GM21786 (cell line): ENCODE measurements around the gene TGOLN2.
A peak's percentile ranks its signal among the peaks of the same experiment; 100 is the strongest.
"Not testable (repeated sequence)": the region's sequence is repeated elsewhere in the genome, so short reads cannot be mapped to it uniquely, and the experiment has no call there.

Experiments used
- ATAC-seq: cut with Tn5 transposase; IDR thresholded peaks from one replicate; pipeline ENCODE4 v1.9.1; 2021; ENCODE audit not compliant: unreplicated experiment

Gene TGOLN2

DNA sequence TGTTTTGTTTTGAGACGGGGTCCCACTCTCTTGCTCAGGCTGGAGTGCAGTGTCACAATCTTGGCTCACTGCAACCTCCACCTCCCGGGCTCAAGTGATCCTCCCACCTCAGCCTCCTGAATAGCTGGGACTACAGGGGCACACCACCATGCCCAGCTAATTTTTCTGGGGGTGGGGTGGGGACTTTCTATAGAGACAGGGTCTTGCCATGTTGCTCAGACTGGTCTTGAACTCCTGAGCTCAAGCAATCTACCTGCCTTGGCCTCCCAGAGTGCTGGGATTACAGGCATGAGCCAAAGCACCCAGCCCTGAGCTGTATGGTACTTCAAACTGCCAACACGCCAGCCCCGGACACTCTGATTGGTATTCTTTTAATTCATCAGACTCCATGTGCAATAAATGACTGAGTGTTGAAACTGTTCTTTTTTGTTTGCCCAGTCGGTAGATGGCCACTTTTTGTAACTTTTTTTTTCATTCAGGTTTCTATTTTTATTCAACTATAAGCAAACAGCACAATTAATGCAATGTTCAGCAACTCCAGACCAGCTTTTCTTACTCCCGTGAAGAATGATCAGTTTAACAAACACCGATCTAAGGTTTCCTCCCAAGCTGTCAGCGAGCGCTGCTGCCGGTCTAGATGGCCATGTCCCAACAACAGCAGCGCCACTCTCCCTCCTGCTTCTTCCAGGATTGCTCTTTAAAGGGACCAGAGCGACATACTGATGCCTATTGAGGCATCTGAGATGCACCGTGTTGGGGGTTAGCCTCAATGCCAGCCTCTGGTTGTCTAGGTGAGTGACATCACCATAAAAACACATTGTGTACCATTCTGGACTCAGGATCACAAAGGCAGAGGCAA lies 12.5 kb upstream of the TGOLN2 start:
- no peak for ATAC-seq

DNA sequence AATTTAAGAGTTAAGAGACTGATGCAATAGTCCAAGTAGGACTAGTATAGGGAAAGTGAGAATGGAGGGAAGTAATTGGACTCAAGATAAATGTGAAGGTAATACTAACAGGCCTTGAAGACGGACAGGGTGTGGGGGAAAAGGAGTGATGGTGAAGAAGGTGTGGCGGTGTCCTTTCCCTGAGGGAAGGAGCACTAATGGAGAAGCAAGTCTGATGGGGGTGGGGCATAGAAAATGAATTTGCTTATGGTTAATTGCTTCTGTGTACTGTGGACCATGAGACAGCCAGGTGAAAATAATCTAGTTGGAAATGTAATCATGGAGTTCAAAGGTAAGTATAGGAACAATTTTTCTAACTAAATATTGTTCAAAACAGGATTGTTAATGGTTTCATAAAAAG lies 7.1 kb upstream of the TGOLN2 start:
- no peak for ATAC-seq

DNA sequence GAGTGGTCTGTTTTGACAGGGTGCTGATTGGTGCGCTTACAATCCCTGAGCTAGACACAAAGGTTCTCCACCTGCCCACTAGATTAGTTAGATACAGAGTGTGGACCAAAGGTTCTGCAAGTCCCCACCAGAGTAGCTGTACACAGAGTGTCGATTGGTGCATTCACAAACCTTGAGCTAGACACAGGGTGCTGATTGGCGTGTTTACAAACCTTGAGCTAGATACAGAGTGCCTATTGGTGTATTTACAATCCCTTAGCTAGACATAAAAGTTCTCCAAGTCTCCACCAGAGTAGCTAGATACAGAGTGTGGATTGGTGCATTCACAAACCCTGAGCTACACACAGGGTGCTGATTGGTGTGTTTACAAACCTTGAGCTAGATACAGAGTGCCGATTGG lies 6.1 kb upstream of the TGOLN2 start:
- ATAC-seq = not testable (repeated sequence)

DNA sequence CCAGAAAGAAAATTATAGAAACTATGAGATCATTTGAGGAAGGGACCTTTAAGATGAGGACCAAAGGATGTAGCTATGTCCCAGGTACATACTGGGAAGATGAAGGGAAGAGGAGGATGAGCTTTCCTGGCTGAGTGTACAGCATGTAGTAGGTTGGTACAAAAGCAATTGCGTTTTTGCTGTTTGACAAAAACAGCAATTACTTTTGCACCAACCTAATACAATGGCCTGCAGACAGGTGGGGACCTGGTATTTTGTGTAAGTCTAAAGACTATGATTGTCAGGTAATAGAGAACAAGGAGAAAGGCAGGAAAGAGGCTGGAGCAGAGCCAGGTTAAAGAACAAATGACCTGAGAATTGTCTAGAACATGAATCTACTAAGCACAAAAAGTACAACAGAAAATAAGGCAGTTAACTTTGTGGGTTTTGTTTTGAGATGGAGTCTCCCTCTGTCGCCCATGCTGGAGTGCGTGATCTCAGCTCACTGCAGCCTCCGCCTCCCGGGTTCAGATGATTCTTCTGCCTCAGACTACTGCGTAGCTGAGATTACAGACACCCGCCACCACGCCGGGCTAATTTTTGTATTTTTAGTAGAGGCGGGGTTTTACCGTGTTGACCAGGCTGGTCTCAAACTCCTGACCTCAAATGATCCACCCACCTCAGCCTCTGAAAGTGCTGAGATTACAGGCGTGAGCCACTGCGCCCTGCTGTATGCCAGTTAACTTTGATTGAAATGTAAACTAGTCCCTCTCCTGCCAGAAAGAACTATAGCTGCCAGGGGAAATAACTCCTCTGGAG lies 3.2 kb upstream of the TGOLN2 start:
- ATAC-seq = no peak

DNA sequence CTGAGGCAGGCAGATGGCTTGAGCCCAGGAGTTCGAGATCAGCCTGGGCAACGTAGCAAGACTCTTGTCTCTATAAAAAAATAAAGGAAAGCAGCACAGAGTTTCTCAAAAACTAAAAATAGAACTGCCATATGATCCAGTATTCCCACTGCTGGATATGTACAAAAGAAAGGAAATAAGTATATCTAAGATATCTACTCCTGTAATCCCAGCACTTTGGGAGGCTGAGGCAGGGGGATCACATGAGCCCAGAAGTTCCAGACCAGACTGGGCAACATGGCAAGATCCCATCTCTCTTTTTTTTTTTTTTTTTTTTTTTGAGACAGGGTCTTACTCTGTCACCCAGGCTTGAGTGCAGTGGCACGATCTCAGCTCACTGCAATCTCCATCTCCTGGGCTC lies 1.9 kb upstream of the TGOLN2 start:
- not testable (repeated sequence) for ATAC-seq

DNA sequence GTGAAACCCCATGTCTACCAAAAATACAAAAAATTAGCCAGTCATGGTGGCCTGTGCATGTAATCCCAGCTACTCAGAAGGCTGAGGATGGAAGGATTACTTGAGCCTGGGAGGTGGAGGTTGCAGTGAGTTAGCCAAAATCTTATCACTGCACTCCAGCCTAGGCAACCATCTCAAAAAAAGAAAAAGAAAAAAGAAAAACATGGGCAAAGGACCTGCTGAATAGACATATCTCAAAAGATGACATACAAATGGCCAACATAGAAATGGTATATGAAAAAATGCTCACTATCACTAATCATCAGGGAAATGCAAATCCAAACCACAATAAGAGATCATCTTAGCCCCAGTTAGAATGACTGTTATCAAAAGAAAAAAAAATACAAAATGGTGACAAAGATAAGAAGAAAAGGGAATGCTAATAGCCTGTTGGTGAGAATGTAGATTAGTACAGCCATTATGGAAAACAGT lies 1.4 kb upstream of the TGOLN2 start:
- ATAC-seq = no peak

DNA sequence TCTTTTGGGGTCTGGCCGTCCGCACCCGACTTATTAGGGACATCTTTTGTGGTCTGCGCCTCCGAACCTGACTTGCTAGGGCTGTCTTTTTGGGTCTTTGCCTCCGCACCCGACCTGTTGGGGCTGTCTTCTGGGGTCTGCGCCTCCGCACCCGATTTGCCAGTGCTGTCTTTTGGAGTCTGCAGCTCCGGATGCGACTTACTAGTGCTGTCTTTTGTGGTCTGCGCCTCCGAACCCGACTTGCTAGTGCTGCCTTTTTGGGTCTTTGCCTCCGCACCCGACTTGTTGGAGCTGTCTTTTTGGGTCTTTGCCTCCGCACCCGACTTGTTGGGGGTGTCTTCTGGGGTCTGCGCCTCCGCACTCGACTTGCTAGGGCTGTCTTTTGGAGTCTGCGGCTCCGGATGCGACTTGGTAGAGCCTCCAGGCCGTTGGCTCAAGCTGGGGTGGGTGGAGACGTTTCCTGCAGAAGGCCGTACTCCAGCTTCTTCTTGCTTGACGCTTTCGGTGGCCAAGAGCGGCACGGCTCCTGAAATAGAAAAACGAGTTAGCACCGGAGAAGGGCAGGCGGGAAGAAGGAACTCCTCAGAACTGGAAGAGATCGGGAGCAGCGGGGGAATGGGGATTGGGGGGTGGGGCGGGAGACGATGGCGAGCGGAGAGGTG lies 498 bp downstream of the TGOLN2 start:
- ATAC-seq = peak; percentile 31

DNA sequence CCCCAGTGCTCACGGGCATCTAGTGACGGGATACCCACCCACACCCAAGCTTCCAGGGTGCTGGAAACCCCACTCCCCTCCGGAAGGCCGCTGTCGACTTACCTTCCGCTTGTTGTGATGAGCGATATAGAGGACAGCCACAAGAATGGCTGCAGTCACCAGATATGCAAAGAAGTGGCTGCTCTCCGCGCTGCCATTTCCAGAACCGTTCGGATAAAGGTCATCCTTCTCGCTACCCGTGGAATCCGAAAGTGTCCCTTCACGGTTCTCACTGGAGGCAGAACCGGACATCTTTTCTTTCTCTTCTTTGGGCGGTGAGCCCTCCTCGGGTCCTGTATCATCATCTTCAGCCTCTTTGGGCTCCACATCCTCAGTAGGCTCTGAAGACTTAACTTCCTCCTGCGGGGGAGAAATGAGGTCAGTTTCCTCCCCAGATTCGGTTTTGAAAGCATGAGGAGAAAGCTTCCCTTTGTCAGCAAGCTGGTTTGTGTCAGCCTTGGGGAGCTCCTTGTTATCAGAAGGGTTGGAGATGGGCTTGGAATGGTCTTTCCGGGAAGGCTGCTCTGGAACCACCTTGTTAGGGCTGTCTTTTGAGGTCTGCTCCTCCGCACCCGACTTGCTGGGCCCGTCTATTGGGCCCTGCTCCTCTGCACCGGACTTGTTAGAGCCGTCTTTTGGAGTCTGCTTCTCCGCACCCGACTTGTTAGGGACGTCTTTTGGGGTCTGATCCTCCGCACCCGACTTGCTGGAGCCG lies 1.2 kb downstream of the TGOLN2 start:
- ATAC-seq = peak; percentile 32

DNA sequence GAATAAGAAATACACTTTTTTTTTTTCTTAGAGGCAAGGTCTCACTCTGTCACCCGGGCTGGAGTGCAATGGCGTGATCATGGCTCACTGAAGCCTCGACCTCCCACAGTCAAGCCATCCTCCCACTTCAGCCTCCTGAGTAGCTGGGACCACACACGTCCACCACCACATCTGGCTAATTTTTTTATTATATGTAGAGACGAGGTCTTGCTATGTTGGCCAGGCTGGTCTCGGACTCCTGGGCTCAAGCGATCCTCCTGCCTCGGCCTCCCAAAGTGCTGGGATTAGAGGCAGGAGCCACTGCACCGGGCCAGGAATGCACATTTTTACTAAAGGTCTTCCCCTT lies 2.4 kb downstream of the TGOLN2 start:
- no peak for ATAC-seq

DNA sequence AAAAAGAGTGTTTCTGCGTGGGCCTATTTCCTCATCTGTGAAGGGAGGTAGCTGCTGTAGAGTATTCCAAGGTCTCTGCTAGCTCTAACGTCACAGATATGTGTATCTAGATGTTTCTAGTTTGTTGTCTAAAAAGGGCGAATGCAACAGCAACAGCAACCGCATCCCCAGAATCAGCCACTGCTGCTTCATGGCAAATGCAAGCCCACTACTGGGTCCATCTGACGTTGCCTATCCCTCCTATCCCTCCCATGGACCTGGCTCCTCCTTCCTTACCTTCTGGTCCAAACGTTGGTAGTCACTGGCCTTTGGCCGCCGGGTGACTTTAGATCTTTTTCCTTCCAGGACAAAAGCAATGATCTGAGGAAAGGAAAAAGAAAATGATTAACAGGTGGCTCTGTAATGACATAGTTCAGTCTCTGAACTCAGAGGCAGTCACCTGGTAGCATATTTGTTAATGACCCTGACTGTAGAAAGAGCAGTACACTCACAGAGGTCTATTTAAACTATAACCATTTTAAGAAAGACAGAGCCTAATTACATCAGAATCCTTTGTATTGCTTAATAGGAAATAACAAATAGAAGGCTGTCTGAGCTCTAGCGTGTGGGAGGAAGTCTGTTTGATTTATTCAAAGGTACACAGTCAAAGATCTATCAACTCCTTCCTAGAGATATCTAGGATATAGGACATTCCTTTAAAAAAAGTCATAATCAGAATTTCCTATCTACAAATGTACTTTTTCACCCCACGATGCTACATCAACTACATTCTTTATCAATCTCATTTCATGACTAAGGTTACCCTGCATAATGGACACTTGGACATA lies 2.9 kb downstream of the TGOLN2 start:
- no peak for ATAC-seq

DNA sequence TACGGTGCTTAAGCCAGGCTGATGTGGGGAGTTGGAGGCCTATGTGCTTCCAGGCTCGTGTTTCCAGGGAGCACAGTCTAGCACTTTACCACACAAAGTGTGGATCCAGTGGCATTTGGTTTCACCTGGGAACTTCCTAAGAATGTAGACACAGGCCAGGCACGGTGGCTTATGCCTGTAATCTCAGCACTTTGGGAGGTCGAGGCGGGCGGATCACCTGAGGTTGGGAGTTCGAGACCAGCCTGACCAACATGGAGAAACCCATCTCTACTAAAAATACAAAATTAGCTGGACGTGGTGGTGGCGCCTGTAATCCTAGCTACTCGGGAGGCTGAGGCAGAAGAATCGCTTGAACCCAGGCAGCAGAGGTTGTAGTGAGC lies 3.8 kb downstream of the TGOLN2 start:
- ATAC-seq = not testable (repeated sequence)

DNA sequence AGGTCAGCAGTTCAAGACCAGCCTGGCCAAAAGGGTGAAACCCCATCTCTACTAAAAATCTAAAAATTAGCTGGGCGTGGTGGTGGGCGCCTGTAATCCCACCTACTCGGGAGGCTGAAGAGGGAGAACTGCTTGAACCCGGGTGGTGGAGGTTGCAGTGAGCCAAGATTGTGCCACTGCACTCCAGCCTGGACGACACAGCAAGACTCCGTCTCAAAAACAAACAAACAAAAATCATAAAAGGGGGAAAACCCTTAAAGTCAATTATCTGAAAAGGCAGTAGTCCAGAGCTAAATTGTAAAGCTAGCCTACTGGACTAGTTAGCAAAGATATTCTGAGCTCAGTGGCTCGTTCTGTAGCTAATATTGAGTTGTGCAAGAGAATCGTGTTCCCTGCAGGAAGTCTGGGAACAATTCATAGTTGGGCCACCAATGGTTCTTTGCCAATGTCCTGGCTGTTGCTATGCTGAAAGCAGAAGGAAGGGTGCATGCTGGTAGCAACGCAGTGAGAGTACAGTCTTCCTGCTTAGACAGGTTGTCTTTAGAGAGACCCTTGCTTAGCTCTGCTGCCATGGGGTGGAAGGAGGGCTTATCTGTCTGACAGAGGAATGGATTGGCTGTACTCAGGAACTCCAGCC lies 4.3 kb downstream of the TGOLN2 start:
- no peak for ATAC-seq

DNA sequence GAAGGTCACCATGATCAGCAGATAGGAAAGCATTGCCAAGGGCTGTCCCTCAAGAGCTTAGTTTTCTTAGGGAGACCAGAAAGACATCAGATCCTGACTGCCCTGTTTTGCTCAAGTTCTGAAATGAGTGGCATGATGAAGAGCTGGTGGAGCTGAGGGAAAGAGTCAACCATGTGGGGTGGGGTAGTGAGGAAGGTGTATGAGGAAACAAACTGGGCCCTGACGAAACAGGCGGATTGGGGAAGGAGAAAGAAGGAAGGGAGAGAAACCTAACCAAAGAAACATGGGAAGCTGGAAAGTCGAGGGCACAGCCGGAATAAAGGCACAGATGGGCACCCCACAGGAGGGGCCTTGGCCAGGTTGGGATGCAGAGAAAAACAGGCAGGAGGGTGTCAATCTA lies 8.0 kb downstream of the TGOLN2 start:
- ATAC-seq = no peak

DNA sequence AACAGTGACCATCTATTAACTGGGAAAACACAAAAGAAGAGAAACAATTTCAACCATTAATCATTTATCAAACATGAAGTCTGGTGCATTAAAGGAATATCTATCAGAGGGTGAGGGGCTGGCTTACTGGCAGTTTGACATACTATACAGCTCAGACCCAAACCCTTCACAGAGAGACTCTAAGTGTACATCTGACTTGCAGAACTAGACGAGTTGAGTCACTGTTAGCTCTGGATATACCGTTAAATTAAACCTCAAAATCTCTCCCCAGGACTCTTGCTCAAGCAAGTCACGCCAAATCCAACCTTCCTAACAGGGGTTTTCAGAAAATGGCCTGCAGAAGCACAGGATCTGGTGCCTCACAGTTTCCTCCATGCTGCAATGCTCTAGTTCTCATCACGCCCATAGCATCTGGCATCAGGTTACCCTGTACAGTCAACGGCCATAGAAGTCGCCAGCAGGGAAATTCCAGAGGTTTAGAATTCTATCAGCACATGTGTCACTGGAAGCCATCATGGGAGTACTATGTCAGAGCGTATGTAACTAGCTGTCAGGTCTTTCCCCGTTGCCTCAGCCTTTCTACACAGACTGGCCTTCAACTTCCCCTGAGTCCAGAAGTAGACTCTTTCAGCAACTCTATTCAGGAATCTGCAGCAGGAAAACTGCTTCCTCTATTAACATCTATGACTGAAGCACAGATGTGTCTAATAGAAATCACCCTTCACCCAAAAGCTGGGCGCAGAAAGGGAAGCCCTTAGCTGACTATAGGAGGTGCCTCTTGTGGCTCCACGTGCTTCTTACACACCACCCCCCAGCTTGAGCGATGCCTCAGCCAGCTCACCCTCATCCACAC lies 9.3 kb downstream of the TGOLN2 start:
- ATAC-seq = no peak

DNA sequence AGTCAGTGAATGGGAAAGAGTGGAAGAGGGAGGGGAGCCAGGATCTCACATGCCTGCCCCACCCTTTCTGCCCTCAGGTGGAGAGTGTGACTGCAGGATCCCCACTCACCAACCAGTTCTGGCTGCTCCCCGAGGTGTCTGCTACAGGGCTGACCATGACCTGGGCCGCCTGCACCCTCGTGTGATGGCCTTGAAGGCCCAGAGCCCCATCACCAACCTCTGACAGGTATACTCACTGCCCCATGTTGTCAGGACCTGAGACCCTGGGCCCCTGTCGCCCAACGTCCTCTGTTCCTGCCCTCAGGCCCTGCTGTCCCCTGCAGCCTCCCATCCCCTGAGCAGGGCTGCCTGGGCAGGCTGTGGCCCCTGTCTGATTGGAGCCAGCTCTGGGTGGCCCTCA lies 11.9 kb downstream of the TGOLN2 start:
- not testable (repeated sequence) for ATAC-seq

DNA sequence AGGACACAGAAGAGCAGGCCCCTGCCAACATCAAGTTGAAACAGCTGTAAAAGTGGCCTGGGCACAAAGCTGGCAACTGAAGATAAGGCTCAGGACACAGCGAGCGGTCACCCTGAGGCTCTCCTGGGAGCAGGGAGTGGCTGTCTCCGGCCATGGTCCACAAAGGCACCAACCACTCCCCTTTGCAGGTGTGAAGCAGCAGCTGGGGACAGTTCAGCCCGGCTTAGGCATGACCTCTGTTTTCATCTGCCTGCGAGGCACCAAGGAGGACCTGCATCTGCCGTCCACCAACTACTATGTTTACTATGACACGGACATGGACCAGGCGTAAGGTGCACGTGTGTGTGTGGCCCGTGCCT lies 12.9 kb downstream of the TGOLN2 start:
- ATAC-seq = no peak

DNA sequence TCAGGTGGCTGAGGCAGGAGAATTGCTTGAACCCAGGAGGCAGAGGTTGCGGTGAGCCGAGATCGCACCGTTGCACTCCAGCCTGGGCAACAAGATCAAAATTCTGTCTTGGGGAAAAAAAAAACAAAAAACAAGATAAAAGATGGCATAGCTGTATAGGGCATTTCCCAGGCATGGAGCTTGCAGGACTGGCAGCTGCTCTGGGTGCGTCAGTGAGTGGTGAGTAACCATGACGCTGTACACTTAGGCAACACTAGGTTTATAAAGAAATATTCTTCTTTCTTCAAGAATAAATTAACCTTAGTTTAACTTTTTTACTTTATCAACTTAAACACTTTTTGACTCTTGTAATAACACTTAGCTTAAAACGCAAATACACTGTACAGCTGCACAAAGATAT lies 15.4 kb downstream of the TGOLN2 start:
- no peak for ATAC-seq

DNA sequence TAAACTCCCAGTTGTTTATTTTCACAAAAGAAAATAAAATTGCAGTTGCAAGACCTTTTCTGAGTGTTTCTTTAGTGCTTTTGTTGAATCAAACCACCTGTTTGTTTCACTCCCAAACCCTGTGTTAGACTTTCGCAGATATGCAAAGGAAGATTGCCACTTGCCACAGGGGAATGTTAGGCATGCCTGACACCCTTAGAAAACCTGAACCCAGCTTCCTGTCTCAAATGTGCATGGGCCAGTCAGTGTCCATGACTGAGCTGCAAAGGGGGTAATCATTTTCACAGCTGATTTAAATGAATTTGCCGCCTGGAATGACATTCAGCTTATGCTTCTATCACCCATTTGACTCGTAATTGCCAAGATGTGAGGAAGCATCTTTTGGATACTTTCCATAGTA lies 17.5 kb downstream of the TGOLN2 start:
- ATAC-seq = peak; percentile 51
